Adrenal gland (tissue), 5 donors: ENCODE measurements around the gene METRNL.

Experiments used
- POLR2A ChIP-seq, 2 donors: fragments of 450-650 bp; IDR thresholded peaks; one replicate each; pipeline ENCODE4 v1.6.1; 2017; ENCODE audit warnings: antibody characterized with exemption in 2 of 2, mild to moderate bottlenecking in 2 of 2, moderate library complexity in 1 of 2
- TF ChIP-seq, protein P1 (sequence below), 6 experiments: fragments of 450-650 bp in 4 of 6; fragments of 200-600 bp in 2 of 6; sonication (generic) in 1 of 6; IDR thresholded peaks; 1 replicate in 5 of 6; 2 replicates in 1 of 6; pipeline versions ENCODE4 v1.5.1 to v1.8.0; 2016 to 2021; ENCODE audit warnings: antibody characterized with exemption in 6 of 6, mild to moderate bottlenecking in 2 of 6, moderate library complexity in 1 of 6
- donor health status: DM: no; HTN: no; CAD: no.

DNA sequence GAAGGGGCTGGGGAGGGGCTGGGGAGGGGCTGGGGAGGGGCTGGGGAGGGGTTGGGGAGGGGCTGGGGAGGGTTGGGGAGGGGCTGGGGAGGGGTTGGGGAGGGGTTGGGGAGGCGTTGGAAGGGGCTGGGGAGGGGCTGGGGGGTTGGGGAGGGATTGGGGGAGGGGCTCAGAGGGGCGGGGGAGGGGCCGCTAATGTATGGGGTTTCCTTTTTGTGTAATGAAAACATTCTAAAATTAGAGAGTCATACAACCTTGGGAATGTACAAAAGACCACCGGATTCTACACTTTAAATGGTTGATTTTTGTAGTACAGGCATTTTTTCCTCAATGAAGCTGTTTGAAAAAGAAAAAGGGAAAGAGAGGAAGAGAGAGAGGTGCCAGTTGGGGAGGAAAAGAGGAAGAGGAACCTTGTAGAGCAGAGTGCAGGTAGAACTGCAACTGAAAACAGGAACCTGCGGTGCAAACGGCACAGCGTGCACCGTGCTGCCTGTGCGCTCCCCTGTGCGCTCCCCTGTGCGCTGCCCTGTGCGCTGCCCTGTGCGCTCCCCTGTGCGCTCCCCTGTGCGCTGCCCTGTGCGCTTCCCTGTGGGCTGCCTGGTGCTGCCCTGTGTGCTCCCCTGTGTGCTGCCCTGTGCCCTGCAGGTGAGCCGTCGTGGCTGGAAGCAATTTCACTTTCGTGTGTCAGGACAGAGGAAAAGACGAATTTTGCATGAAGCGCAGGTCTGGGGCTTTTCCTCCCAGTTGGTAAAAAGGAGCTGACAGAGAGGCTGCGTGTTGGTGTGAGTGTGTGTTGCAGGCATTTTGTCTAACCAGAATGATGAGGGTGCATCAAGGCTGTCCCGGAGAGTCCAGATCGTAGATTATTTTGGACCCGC lies 40.8 kb downstream of the METRNL start:
- TF ChIP-seq POLR2A (IDR thresholded peaks at IDR 0.05) = no peak
- TF ChIP-seq, protein P1, sequence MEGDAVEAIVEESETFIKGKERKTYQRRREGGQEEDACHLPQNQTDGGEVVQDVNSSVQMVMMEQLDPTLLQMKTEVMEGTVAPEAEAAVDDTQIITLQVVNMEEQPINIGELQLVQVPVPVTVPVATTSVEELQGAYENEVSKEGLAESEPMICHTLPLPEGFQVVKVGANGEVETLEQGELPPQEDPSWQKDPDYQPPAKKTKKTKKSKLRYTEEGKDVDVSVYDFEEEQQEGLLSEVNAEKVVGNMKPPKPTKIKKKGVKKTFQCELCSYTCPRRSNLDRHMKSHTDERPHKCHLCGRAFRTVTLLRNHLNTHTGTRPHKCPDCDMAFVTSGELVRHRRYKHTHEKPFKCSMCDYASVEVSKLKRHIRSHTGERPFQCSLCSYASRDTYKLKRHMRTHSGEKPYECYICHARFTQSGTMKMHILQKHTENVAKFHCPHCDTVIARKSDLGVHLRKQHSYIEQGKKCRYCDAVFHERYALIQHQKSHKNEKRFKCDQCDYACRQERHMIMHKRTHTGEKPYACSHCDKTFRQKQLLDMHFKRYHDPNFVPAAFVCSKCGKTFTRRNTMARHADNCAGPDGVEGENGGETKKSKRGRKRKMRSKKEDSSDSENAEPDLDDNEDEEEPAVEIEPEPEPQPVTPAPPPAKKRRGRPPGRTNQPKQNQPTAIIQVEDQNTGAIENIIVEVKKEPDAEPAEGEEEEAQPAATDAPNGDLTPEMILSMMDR (IDR thresholded peaks at IDR 0.05) = no peak
